ENCODE measurements around the gene SMYD3. TPM values are rescaled to one million over a fixed set of nuclear protein-coding genes. Genes with fewer than 3 reads are reported as not detected.
"Not testable (repeated sequence)": the region's sequence is repeated elsewhere in the genome, so short reads cannot be mapped to it uniquely, and the experiment has no call there.

The SMYD3 gene
- total RNA-seq, 1 experiment from 2014 or later: 29.6 TPM

- no peak for DNase-seq
- no peaks in the 10 kb centered on the region for H3K36me3 ChIP-seq (ENCODE audit: low read depth)
- TF ChIP-seq EZH2 (IDR thresholded peaks at IDR 0.05; ENCODE audit: low read depth) (no peak), CTCF (conservative IDR thresholded peaks at IDR 0.05) (no peak)
- H3K9me2 ChIP-seq (ENCODE audit: insufficient read depth): no peaks in the 10 kb centered on the region; the same call in 1 of the 2 replicates
- POLR2A ChIA-PET (ENCODE audit: unreplicated experiment): no interaction called here
- H3K4me1 ChIP-seq (replicated peaks; ENCODE audit: insufficient read depth): no peaks in the 10 kb centered on the region
- no peak overlapping the region for H3K4me2 ChIP-seq
- H4K20me1 ChIP-seq (ENCODE audit: insufficient read depth): no peaks in the 10 kb centered on the region
- H2AFZ ChIP-seq: no peak overlapping the region
- no peak overlapping the region for H3K27ac ChIP-seq
- CTCF ChIA-PET: no interaction called here
- no peaks in the 10 kb centered on the region for H3K9me3 ChIP-seq (ENCODE audit: insufficient read depth, low read depth)
- no peak overlapping the region for H3K4me3 ChIP-seq
- intact Hi-C loops (cut with micrococcal nuclease; ENCODE audit: unreplicated experiment): no loop called here
- no peaks in the 10 kb centered on the region for H3K27me3 ChIP-seq (ENCODE audit: insufficient read depth, low read depth)
- no peaks in the 10 kb centered on the region for H3K79me2 ChIP-seq (ENCODE audit: low read depth)
- no peaks in the 10 kb centered on the region for H3F3A ChIP-seq (ENCODE audit: insufficient read depth, low read depth)
- BruUV-seq (replicated peaks): no TSS peak
Measured at GRCh38 chr1:245748240-245748639, 758.8 kb downstream of the SMYD3 start.

- Histone ChIP-seq H3K9me2 (ENCODE audit: insufficient read depth) (no peaks in the 10 kb centered on the region), H3K79me2 (ENCODE audit: low read depth) (no peaks in the 10 kb centered on the region), H3K9me3 (ENCODE audit: insufficient read depth, low read depth) (no peaks in the 10 kb centered on the region), H3K4me2 (no peak overlapping the region), H4K20me1 (ENCODE audit: insufficient read depth) (no peaks in the 10 kb centered on the region), H3K27ac (no peak overlapping the region), H2AFZ (no peak overlapping the region), H3F3A (ENCODE audit: insufficient read depth, low read depth) (no peaks in the 10 kb centered on the region), H3K36me3 (ENCODE audit: low read depth) (no peaks in the 10 kb centered on the region), H3K27me3 (ENCODE audit: insufficient read depth, low read depth) (no peaks in the 10 kb centered on the region), H3K4me1 (replicated peaks; ENCODE audit: insufficient read depth) (no peaks in the 10 kb centered on the region), H3K4me3 (no peak overlapping the region)
- ChIA-PET POLR2A (ENCODE audit: unreplicated experiment) (no interaction called here), CTCF (no interaction called here)
- no peak for DNase-seq
- intact Hi-C loops (cut with micrococcal nuclease; ENCODE audit: unreplicated experiment): no loop called here
- no TSS peak for BruUV-seq (replicated peaks)
- TF ChIP-seq EZH2 (IDR thresholded peaks at IDR 0.05; ENCODE audit: low read depth) (no peak), CTCF (conservative IDR thresholded peaks at IDR 0.05) (no peak)
Measured at GRCh38 chr1:245742896-245743295, 764.2 kb downstream of the SMYD3 start.

GRCh38 chr1:245740336-245740735 lies 766.7 kb downstream of the SMYD3 start:
- H3K4me3 ChIP-seq; POLR2A ChIA-PET (ENCODE audit: unreplicated experiment); H4K20me1 ChIP-seq (ENCODE audit: insufficient read depth); H3K36me3 ChIP-seq (ENCODE audit: low read depth); H3K4me2 ChIP-seq; H3K27me3 ChIP-seq (ENCODE audit: insufficient read depth, low read depth); BruUV-seq (replicated peaks); H2AFZ ChIP-seq; DNase-seq; H3K4me1 ChIP-seq (replicated peaks; ENCODE audit: insufficient read depth); H3K9me3 ChIP-seq (ENCODE audit: insufficient read depth, low read depth); H3K79me2 ChIP-seq (ENCODE audit: low read depth); H3K9me2 ChIP-seq (ENCODE audit: insufficient read depth); H3F3A ChIP-seq (ENCODE audit: insufficient read depth, low read depth); intact Hi-C loops (cut with micrococcal nuclease; ENCODE audit: unreplicated experiment); CTCF ChIA-PET; H3K27ac ChIP-seq: not testable (repeated sequence)

GRCh38 chr1:245730801-245731200 lies 776.3 kb downstream of the SMYD3 start:
- Histone ChIP-seq H3K79me2 (ENCODE audit: low read depth) (no peaks in the 10 kb centered on the region), H3F3A (ENCODE audit: insufficient read depth, low read depth) (no peaks in the 10 kb centered on the region), H4K20me1 (ENCODE audit: insufficient read depth) (no peaks in the 10 kb centered on the region), H3K4me1 (replicated peaks; ENCODE audit: insufficient read depth) (no peaks in the 10 kb centered on the region), H2AFZ (no peak overlapping the region), H3K36me3 (ENCODE audit: low read depth) (no peaks in the 10 kb centered on the region), H3K27me3 (ENCODE audit: insufficient read depth, low read depth) (no peaks in the 10 kb centered on the region), H3K9me3 (ENCODE audit: insufficient read depth, low read depth) (no peaks in the 10 kb centered on the region), H3K9me2 (ENCODE audit: insufficient read depth) (no peaks in the 10 kb centered on the region), H3K4me2 (no peak overlapping the region), H3K4me3 (no peak overlapping the region), H3K27ac (no peak overlapping the region)
- no peak for DNase-seq
- ChIA-PET POLR2A (ENCODE audit: unreplicated experiment) (no interaction called here), CTCF (no interaction called here)
- TF ChIP-seq CTCF (conservative IDR thresholded peaks at IDR 0.05) (no peak), EZH2 (IDR thresholded peaks at IDR 0.05; ENCODE audit: low read depth) (no peak)
- intact Hi-C loops (cut with micrococcal nuclease; ENCODE audit: unreplicated experiment): no loop called here
- BruUV-seq (replicated peaks): no TSS peak

GRCh38 chr1:245728035-245728434 lies 779.0 kb downstream of the SMYD3 start:
- intact Hi-C loops (cut with micrococcal nuclease; ENCODE audit: unreplicated experiment); H2AFZ ChIP-seq; H3K9me2 ChIP-seq (ENCODE audit: insufficient read depth); H3F3A ChIP-seq (ENCODE audit: insufficient read depth, low read depth); H4K20me1 ChIP-seq (ENCODE audit: insufficient read depth); BruUV-seq (replicated peaks); DNase-seq; POLR2A ChIA-PET (ENCODE audit: unreplicated experiment); H3K4me1 ChIP-seq (replicated peaks; ENCODE audit: insufficient read depth); H3K4me2 ChIP-seq; H3K79me2 ChIP-seq (ENCODE audit: low read depth); H3K4me3 ChIP-seq; H3K36me3 ChIP-seq (ENCODE audit: low read depth); H3K27me3 ChIP-seq (ENCODE audit: insufficient read depth, low read depth); H3K27ac ChIP-seq; CTCF ChIA-PET; H3K9me3 ChIP-seq (ENCODE audit: insufficient read depth, low read depth): not testable (repeated sequence)
